Caco-2 (cell line): ENCODE data around the gene OLA1. TPM values are rescaled to one million over a fixed set of nuclear protein-coding genes. Genes with fewer than 3 reads are reported as not detected.

Experiments used
- BruUV-seq: library from RNA; stranded (reverse); fragments of 400-500 nt; replicated peaks from 2 replicates; lab custom pipeline; 2021; lab: Mats Ljungman, UMichigan
- CTCF ChIA-PET: fragments of 300-600 bp; sonication (Branson Sonifier 250); formaldehyde crosslinking; loops from one replicate; lab custom pipeline; 2022; ENCODE audit warnings: antibody characterized with exemption; lab: Charles Lee
- POLR2A ChIA-PET: fragments of 300-600 bp; sonication (Branson Sonifier 250); formaldehyde crosslinking; loops from one replicate; lab custom pipeline; 2022; ENCODE audit warnings: antibody characterized with exemption; lab: Charles Lee
- DNase-seq, 2 experiments: peaks; one replicate each; pipeline versions ENCODE4 v3.0.0 to v3.0.0-alpha.2; 2020 to 2022
- H3K27me3 ChIP-seq: replicated peaks from 2 replicates; pipeline ENCODE4 v1.6.0; 2011; ENCODE audit warnings: low read length; ENCODE audit not compliant: control insufficient read depth, insufficient read depth
- H3K36me3 ChIP-seq: 2 replicates; pipeline ENCODE4 v1.5.1; 2011; ENCODE audit warnings: low read length; ENCODE audit not compliant: control insufficient read depth, insufficient read depth
- H3K4me1 ChIP-seq: fragments of 250-450 bp; sonication (Bioruptor Pico); 2 replicates; pipeline ENCODE4 v1.5.1; 2020; ENCODE audit warnings: mild to moderate bottlenecking
- H3K4me3 ChIP-seq: 2 replicates; pipeline ENCODE4 v1.5.1; 2011; ENCODE audit warnings: low read depth, mild to moderate bottlenecking, control low read depth, low read length
- H3K9me3 ChIP-seq: fragments of 250-450 bp; sonication (Bioruptor Pico); 2 replicates; pipeline ENCODE4 v1.5.1; 2020; ENCODE audit warnings: mild to moderate bottlenecking, moderate library complexity
- H3K27ac Mint-ChIP-seq: one replicate; pipeline ENCODE4 v1.8.0; 2022; ENCODE audit warnings: mixed read lengths; ENCODE audit not compliant: unreplicated experiment
- H3K27me3 Mint-ChIP-seq: one replicate; pipeline ENCODE4 v1.8.0; 2022; ENCODE audit warnings: mixed read lengths; ENCODE audit not compliant: insufficient read depth, unreplicated experiment
- H3K36me3 Mint-ChIP-seq: one replicate; pipeline ENCODE4 v1.8.0; 2022; ENCODE audit warnings: mild to moderate bottlenecking, mixed read lengths; ENCODE audit not compliant: insufficient read depth, unreplicated experiment
- H3K4me1 Mint-ChIP-seq: one replicate; pipeline ENCODE4 v1.8.0; 2022; ENCODE audit warnings: low read depth, mixed read lengths; ENCODE audit not compliant: unreplicated experiment
- H3K4me3 Mint-ChIP-seq: one replicate; pipeline ENCODE4 v1.8.0; 2022; ENCODE audit warnings: mild to moderate bottlenecking, moderate library complexity, mixed read lengths; ENCODE audit not compliant: unreplicated experiment
- H3K9me3 Mint-ChIP-seq: one replicate; pipeline ENCODE4 v1.8.0; 2022; ENCODE audit warnings: mixed read lengths; ENCODE audit not compliant: unreplicated experiment
- CTCF ChIP-seq, 2 experiments: fragments of 200-600 bp in 1 of 2; IDR thresholded peaks; 1 replicate in 1 of 2; 2 replicates in 1 of 2; pipeline versions ENCODE4 v1.5.1 to v1.8.0; 2011 to 2022; ENCODE audit warnings: antibody characterized with exemption in 1 of 2, control low read depth in 1 of 2, inconsistent platforms in 1 of 2, low read depth in 1 of 2, low read length in 1 of 2, mild to moderate bottlenecking in 1 of 2, moderate library complexity in 1 of 2; ENCODE audit not compliant: insufficient read depth in 1 of 2, severe bottlenecking in 1 of 2, unreplicated experiment in 1 of 2
- intact Hi-C: fragments of 100-400 bp; cut with micrococcal nuclease; formaldehyde crosslinking; loops from one replicate; pipeline ENCODE4 v1.10.0; 2022; ENCODE audit not compliant: unreplicated experiment
- total RNA-seq: library from RNA; stranded (reverse); gene quantifications from 2 replicates; pipeline ENCODE4 v1.2.3, GENCODE V29; 2022

The OLA1 gene
- total RNA-seq, 1 experiment from 2014 or later, result 177 TPM

GRCh38 chr2:174124181-174124580 lies 124.2 kb downstream of the OLA1 start:
- Mint-ChIP-seq H3K27ac (no peak overlapping the region), H3K4me3 (no peak overlapping the region), H3K4me1 (peaks cover 9% of the 10 kb centered on the region), H3K36me3 (peaks cover 4% of the 10 kb centered on the region), H3K9me3 (no peaks in the 10 kb centered on the region), H3K27me3 (no peaks in the 10 kb centered on the region)
- DNase-seq, result no peak
- H3K4me1 ChIP-seq, result peaks cover 4% of the 10 kb centered on the region; the same call in 1 of the 2 replicates
- no TSS peak for BruUV-seq
- H3K27me3 ChIP-seq, result no peaks in the 10 kb centered on the region
- POLR2A ChIA-PET, result no interaction called here
- intact Hi-C loops, result no loop called here
- H3K4me3 ChIP-seq, result no peak overlapping the region
- CTCF ChIA-PET, result no interaction called here
- H3K36me3 ChIP-seq, result no peaks in the 10 kb centered on the region
- TF ChIP-seq CTCF (IDR thresholded peaks at IDR 0.05; ENCODE audit: insufficient read depth in 1 of 2, low read depth in 1 of 2, low read length in 1 of 2, severe bottlenecking in 1 of 2, unreplicated experiment in 1 of 2), result no peak
- no peaks in the 10 kb centered on the region for H3K9me3 ChIP-seq

DNA sequence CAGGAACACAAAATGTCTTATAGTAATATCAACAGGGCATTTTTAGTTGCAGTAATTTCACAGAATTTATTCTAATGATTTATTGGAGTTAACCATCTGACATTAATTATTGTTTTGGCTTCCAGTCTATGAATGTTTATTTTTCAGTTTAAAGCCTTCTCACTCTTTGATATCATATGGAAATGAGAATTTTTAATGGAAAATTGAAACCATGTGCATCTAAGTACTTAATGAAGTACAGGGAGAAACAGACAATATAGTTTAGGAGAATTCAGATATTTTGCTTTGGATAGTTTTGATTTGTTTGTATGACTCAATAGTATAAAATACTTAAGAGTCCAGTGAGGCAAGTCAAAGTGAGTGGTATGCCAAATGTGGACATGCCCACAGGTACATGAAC lies 126.1 kb downstream of the OLA1 start:
- no peak for TF ChIP-seq CTCF (IDR thresholded peaks at IDR 0.05; ENCODE audit: insufficient read depth in 1 of 2, low read depth in 1 of 2, low read length in 1 of 2, severe bottlenecking in 1 of 2, unreplicated experiment in 1 of 2)
- Histone ChIP-seq H3K27me3 (no peaks in the 10 kb centered on the region), H3K4me3 (no peak overlapping the region), H3K36me3 (no peaks in the 10 kb centered on the region), H3K9me3 (no peaks in the 10 kb centered on the region), H3K4me1 (peaks cover 4% of the 10 kb centered on the region; the same call in 1 of the 2 replicates)
- Mint-ChIP-seq H3K36me3 (peaks cover 11% of the 10 kb centered on the region), H3K4me1 (peaks cover 9% of the 10 kb centered on the region), H3K4me3 (no peak overlapping the region), H3K9me3 (no peaks in the 10 kb centered on the region), H3K27ac (no peak overlapping the region), H3K27me3 (no peaks in the 10 kb centered on the region)
- no peak for DNase-seq
- CTCF ChIA-PET, result no interaction called here
- no TSS peak for BruUV-seq
- intact Hi-C loops, result no loop called here
- POLR2A ChIA-PET, result no interaction called here

DNA sequence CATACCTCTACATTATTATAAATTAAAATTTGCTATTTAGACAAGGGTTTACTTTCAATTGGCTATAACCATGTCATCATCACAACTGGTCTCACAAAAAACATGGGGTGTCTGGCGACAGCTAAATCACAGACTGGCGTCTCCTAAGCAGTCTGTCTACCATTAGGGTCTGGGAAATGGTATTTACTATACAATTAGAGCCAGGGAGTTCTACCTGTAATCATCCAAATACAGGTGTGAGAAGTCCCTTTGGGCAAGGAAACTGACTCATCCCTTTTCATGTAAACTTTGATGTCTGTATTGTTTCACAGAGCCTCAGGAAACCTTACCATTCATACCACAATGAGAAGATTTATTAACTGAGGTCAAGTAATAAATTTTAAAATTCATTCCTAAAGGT lies 126.7 kb downstream of the OLA1 start:
- H3K4me3 Mint-ChIP-seq, result no peak overlapping the region
- intact Hi-C loops, result no loop called here
- BruUV-seq, result no TSS peak
- H3K4me1 Mint-ChIP-seq, result peaks cover 9% of the 10 kb centered on the region
- no peak overlapping the region for H3K27ac Mint-ChIP-seq
- TF ChIP-seq CTCF (IDR thresholded peaks at IDR 0.05; ENCODE audit: insufficient read depth in 1 of 2, low read depth in 1 of 2, low read length in 1 of 2, severe bottlenecking in 1 of 2, unreplicated experiment in 1 of 2), result no peak
- no peaks in the 10 kb centered on the region for H3K36me3 ChIP-seq
- no peaks in the 10 kb centered on the region for H3K9me3 Mint-ChIP-seq
- H3K9me3 ChIP-seq, result no peaks in the 10 kb centered on the region
- no peak overlapping the region for H3K4me3 ChIP-seq
- H3K36me3 Mint-ChIP-seq, result peaks cover 11% of the 10 kb centered on the region
- peaks cover 4% of the 10 kb centered on the region; the same call in 1 of the 2 replicates for H3K4me1 ChIP-seq
- H3K27me3 Mint-ChIP-seq, result no peaks in the 10 kb centered on the region
- no peaks in the 10 kb centered on the region for H3K27me3 ChIP-seq
- ChIA-PET POLR2A (no interaction called here), CTCF (no interaction called here)
- DNase-seq, result no peak
